K562 (cell line): ENCODE data around the gene GLE1. TPM values are rescaled to one million over a fixed set of nuclear protein-coding genes. Genes with fewer than 3 reads are reported as not detected.
A peak's percentile ranks its signal among the peaks of the same experiment; 100 is the strongest.

ENCODE experiments used
- ATAC-seq: fragments of 200-7000 bp; cut with Tn5 transposase; 3 replicates; pipeline ENCODE4 v1.9.1; 2020; ENCODE audit warnings: moderate library complexity
- BruUV-seq: library from RNA; stranded (reverse); fragments of 400-500 nt; replicated peaks from 2 replicates; lab custom pipeline; 2021; lab: Mats Ljungman, UMichigan
- CTCF ChIA-PET: fragments of 300-600 bp; formaldehyde crosslinking; extraction: SDS; loops from one replicate; lab custom pipeline; 2021; ENCODE audit warnings: low intra/inter-chr PET ratio; lab: Yijun Ruan, JAX
- POLR2A ChIA-PET: fragments of 300-600, 350-650 bp; sonication (Branson Sonifier 250); formaldehyde crosslinking; extraction: SDS; loops from one replicate; lab custom pipeline; 2021; ENCODE audit warnings: antibody characterized with exemption, inconsistent platforms; lab: Yijun Ruan, JAX
- DNase-seq, 4 experiments: peaks; one replicate each; pipeline versions ENCODE4 v3.0.0 to v3.0.0-alpha.2; 2011 to 2018; ENCODE audit warnings: low spot score in 3 of 4, mixed read lengths in 3 of 4; ENCODE audit errors: extremely low read depth in 1 of 4
- FAIRE-seq: peaks from 2 replicates; lab custom pipeline; 2011; peaks lifted over from hg19 to GRCh38; lab: Jason Lieb, UNC
- H2AFZ ChIP-seq: 2 replicates; pipeline ENCODE4 v1.6.0; 2011; ENCODE audit warnings: low read depth, low read length, control low read depth, inconsistent platforms
- H3K27ac ChIP-seq: fragments of 200-600 bp; 3 replicates; pipeline ENCODE4 v1.8.0; 2011; ENCODE audit warnings: low read depth, mild to moderate bottlenecking, control low read depth, inconsistent platforms, low read length, moderate library complexity, mixed read lengths; ENCODE audit errors: extremely low read depth
- H3K27me3 ChIP-seq, 2 experiments: fragments of 300-600 bp in 1 of 2; 2 replicates in 1 of 2; 3 replicates in 1 of 2; pipeline versions ENCODE4 v1.6.0 to v1.8.0; 2011; ENCODE audit warnings: inconsistent platforms in 2 of 2, low read length in 2 of 2, mild to moderate bottlenecking in 1 of 2, mixed read lengths in 1 of 2, moderate library complexity in 1 of 2; ENCODE audit not compliant: control insufficient read depth in 2 of 2, insufficient read depth in 2 of 2
- H3K36me3 ChIP-seq: fragments of 300-600 bp; 3 replicates; pipeline ENCODE4 v1.8.0; 2011; ENCODE audit warnings: mild to moderate bottlenecking, low read length, inconsistent platforms; ENCODE audit not compliant: control insufficient read depth, insufficient read depth
- H3K4me1 ChIP-seq, 2 experiments: fragments of 200-600 bp in 1 of 2; replicated peaks in 1 of 2; 2 replicates in 1 of 2; 3 replicates in 1 of 2; pipeline versions ENCODE4 v1.5.1 to v1.8.0; 2011; ENCODE audit warnings: inconsistent platforms in 2 of 2, low read length in 2 of 2, mild to moderate bottlenecking in 1 of 2, mixed read lengths in 1 of 2, moderate library complexity in 1 of 2; ENCODE audit not compliant: control insufficient read depth in 2 of 2, insufficient read depth in 2 of 2
- H3K4me2 ChIP-seq: 2 replicates; pipeline ENCODE4 v1.6.1; 2011; ENCODE audit warnings: low read length, control low read depth, inconsistent platforms, mixed read lengths; ENCODE audit not compliant: insufficient read depth
- H3K4me3 ChIP-seq: fragments of 200-600 bp; sonication (generic), shearing (Covaris generic); 2 replicates; pipeline ENCODE4 v1.5.1; 2016; ENCODE audit warnings: control low read depth, inconsistent platforms
- H3K79me2 ChIP-seq: fragments of 200-600 bp; 3 replicates; pipeline ENCODE4 v1.8.0; 2011; ENCODE audit warnings: low read length, inconsistent platforms; ENCODE audit not compliant: control insufficient read depth, insufficient read depth
- H3K9ac ChIP-seq, 2 experiments: 2 replicates each; pipeline versions ENCODE4 v1.6.0 to v1.6.1; 2011; ENCODE audit warnings: low read depth in 2 of 2, low read length in 2 of 2, control low read depth in 1 of 2, inconsistent platforms in 1 of 2, mild to moderate bottlenecking in 1 of 2, mixed read lengths in 1 of 2; ENCODE audit not compliant: insufficient read depth in 1 of 2
- H3K9me1 ChIP-seq: one replicate; pipeline ENCODE4 v1.6.0; 2011; ENCODE audit warnings: inconsistent platforms, mild to moderate bottlenecking, low read length, moderate library complexity; ENCODE audit not compliant: control insufficient read depth, insufficient read depth
- H3K9me3 ChIP-seq: replicated peaks from 2 replicates; pipeline ENCODE4 v1.5.1; 2011; ENCODE audit warnings: low read depth, low read length, inconsistent platforms; ENCODE audit not compliant: control insufficient read depth, insufficient read depth
- H4K20me1 ChIP-seq: replicated peaks from 2 replicates; pipeline ENCODE4 v1.6.1; 2011; ENCODE audit warnings: low read length, inconsistent platforms, mixed read lengths; ENCODE audit not compliant: control insufficient read depth, insufficient read depth
- ATF3 ChIP-seq, 2 experiments: fragments of 450-650 bp in 1 of 2; sonication (generic) in 1 of 2; formaldehyde crosslinking in 1 of 2; IDR thresholded peaks in 1 of 2; conservative IDR thresholded peaks in 1 of 2; 2 replicates each; pipeline versions ENCODE4 v1.6.1 to v1.8.1; 2016 to 2023; ENCODE audit warnings: mild to moderate bottlenecking in 2 of 2, moderate library complexity in 2 of 2, inconsistent platforms in 1 of 2, missing genetic modification reagents in 1 of 2
- CHD2 ChIP-seq: IDR thresholded peaks from 2 replicates; pipeline ENCODE4 v1.6.1; 2011; ENCODE audit warnings: low read depth, low read length
- E2F4 ChIP-seq: sonication (generic); formaldehyde crosslinking; IDR thresholded peaks from 2 replicates; pipeline ENCODE4 v1.8.0; 2022; ENCODE audit warnings: mild to moderate bottlenecking, low read depth, missing genetic modification reagents
- E2F6 ChIP-seq, 2 experiments: IDR thresholded peaks; 2 replicates each; pipeline ENCODE4 v1.6.1; 2011; ENCODE audit warnings: borderline replicate concordance in 1 of 2, control low read depth in 1 of 2, low read depth in 1 of 2, low read length in 1 of 2, mild to moderate bottlenecking in 1 of 2, mixed read lengths in 1 of 2, moderate library complexity in 1 of 2; ENCODE audit not compliant: insufficient read depth in 1 of 2, insufficient read length in 1 of 2, poor library complexity in 1 of 2, severe bottlenecking in 1 of 2; ENCODE audit errors: extremely low read depth in 1 of 2
- FOXK2 ChIP-seq, 2 experiments: fragments of 450-650 bp; IDR thresholded peaks in 1 of 2; conservative IDR thresholded peaks in 1 of 2; 2 replicates each; pipeline ENCODE4 v1.6.1; 2016; ENCODE audit warnings: low read depth in 2 of 2, mild to moderate bottlenecking in 1 of 2
- NBN ChIP-seq: fragments of 450-650 bp; IDR thresholded peaks from 2 replicates; pipeline ENCODE4 v1.6.1; 2016; ENCODE audit warnings: low read depth, mild to moderate bottlenecking
- NR2C1 ChIP-seq, 2 experiments: fragments of 450-650 bp; IDR thresholded peaks; 2 replicates each; pipeline ENCODE4 v1.6.1; 2017; ENCODE audit warnings: mild to moderate bottlenecking in 2 of 2, antibody characterized with exemption in 1 of 2, inconsistent platforms in 1 of 2, missing compliant biosample characterization in 1 of 2, missing genetic modification characterization in 1 of 2
- SIN3A ChIP-seq, 2 experiments: fragments of 150-350 bp in 1 of 2; IDR thresholded peaks; 2 replicates each; pipeline ENCODE4 v1.6.1; 2011 to 2016; ENCODE audit warnings: borderline replicate concordance in 2 of 2, low read depth in 2 of 2, low read length in 2 of 2, mild to moderate bottlenecking in 2 of 2, moderate library complexity in 2 of 2; ENCODE audit not compliant: control insufficient read depth in 1 of 2
- STAT5A ChIP-seq: IDR thresholded peaks from 2 replicates; pipeline ENCODE4 v1.6.1; 2012; ENCODE audit warnings: low read length, inconsistent platforms, borderline replicate concordance
- TAF9B ChIP-seq: fragments of 450-650 bp; IDR thresholded peaks from 2 replicates; pipeline ENCODE4 v1.6.1; 2018; ENCODE audit warnings: mild to moderate bottlenecking; ENCODE audit not compliant: partially characterized antibody
- ZNF717 ChIP-seq: fragments of 250-450 bp; sonication (Bioruptor Pico); IDR thresholded peaks from 2 replicates; pipeline ENCODE4 v1.5.0; 2021
- WGBS: fragments of 100-300 bp; shearing (Covaris generic); methylation state at CpG from one replicate; pipeline ENCODE4 v1.1.6; 2016; ENCODE audit warnings: low coverage, mixed read lengths; ENCODE audit not compliant: insufficient coverage; ENCODE audit errors: missing lambda C conversion rate; 5-methylcytosine and 5-hydroxymethylcytosine counted together
- in situ Hi-C: fragments of 300-500 bp; cut with MboI; formaldehyde crosslinking; loops from 4 replicates; pipeline ENCODE4 v1.15.0; 2018; ENCODE audit warnings: inconsistent platforms, mixed read lengths
- intact Hi-C: fragments of 100-400 bp; cut with micrococcal nuclease; formaldehyde crosslinking; loops from 2 replicates; pipeline ENCODE4 v1.14.2; 2022
- polyA plus RNA-seq, 8 experiments: library from polyadenylated mRNA; depleted of rRNA in 4 of 8; stranded (reverse) in 5 of 8; unstranded in 3 of 8; fragments of >200 nt; fragmentation: Nextera tagmentation in 2 of 8; fragmentation: Illumina TruSeq in 1 of 8; extraction: Ambion mirVana in 2 of 8; extraction: Trizol in 1 of 8; gene quantifications; 2 replicates each; pipeline versions ENCODE4 v1.2.1 to v1.2.3, GENCODE V29; 2011 to 2014; ENCODE audit warnings: inconsistent platforms in 1 of 8, missing spikeins in 1 of 8
- total RNA-seq, 7 experiments: library from RNA; depleted of rRNA in 6 of 7; stranded (reverse); fragments of >200 nt in 6 of 7; fragmentation: Illumina TruSeq in 2 of 7; extraction: Trizol in 2 of 7; gene quantifications; 2 replicates each; pipeline versions ENCODE4 v1.2.1 to v1.2.3, GENCODE V29; 2011 to 2021; ENCODE audit warnings: low replicate concordance in 1 of 7

GLE1 gene
- total and polyA plus RNA-seq, 9 of the 15 experiments (the other 6 are each of a cell fraction or from before 2014, with no cell fraction given), result 15.9 to 44.8 (median 37.6) TPM

GRCh38 chr9:128503870-128504269 lies 649 bp upstream of the GLE1 start:
- DNase-seq (peak in 3 of 4 experiments; percentile 33 to 58 (median 54)), FAIRE-seq (peak; percentile 32), ATAC-seq (peak; percentile 72)
- 6% methylated on average over 9 of the region's 11 CpGs for WGBS
- peaks cover 30% of the 10 kb centered on the region for H3K79me2 ChIP-seq
- 0 out of 2 replicates have a peak, but pooled peaks cover 3% of the 10 kb centered on the region for H4K20me1 ChIP-seq
- H2AFZ ChIP-seq, result peak overlapping the region; percentile 98
- H3K27ac ChIP-seq, result peak overlapping the region; percentile 86
- ChIA-PET CTCF (interaction anchor here (0.6 kb wide), 1 partner anchor 93 kb away, joined by 3 read pairs; no protein-coding TSS in a partner anchor), POLR2A (interaction anchor here (0.6 to 0.8 kb wide), 4 partner anchors 9 to 120 kb away, joined by 3 to 4 read pairs (median 4); no protein-coding TSS in a partner anchor)
- intact Hi-C loops (loop anchor here (2.0 to 10.0 kb wide), 3 partner anchors 48 to 111 kb away; partner anchors contain the start of gene SPTAN1), in situ Hi-C loops (no loop called here)
- TSS peak; percentile 94 for BruUV-seq
- peak overlapping the region; percentile 87 to 88 for H3K9ac ChIP-seq
- peaks cover 44% of the 10 kb centered on the region for H3K36me3 ChIP-seq
- H3K4me2 ChIP-seq, result peak overlapping the region; percentile 97
- no peak for TF ChIP-seq E2F4 (CRISPR knock-in tag)
- TF ChIP-seq E2F6 (IDR thresholded peaks at IDR 0.05; ENCODE audit: borderline replicate concordance in 1 of 2, extremely low read depth in 1 of 2, insufficient read depth in 1 of 2, insufficient read length in 1 of 2, low read depth in 1 of 2, low read length in 1 of 2, poor library complexity in 1 of 2, severe bottlenecking in 1 of 2), result peak in 1 of 2 experiments; percentile 45
- no peak for TF ChIP-seq ATF3 (IDR thresholded peaks at IDR 0.05)
- 0 out of 2 replicates have a peak, but pooled peaks have one; percentile 73 for TF ChIP-seq ATF3 (CRISPR knock-in tag; conservative IDR thresholded peaks at IDR 0.05)
- TF ChIP-seq CHD2, result peak; percentile 92
- TF ChIP-seq STAT5A, result no peak
- TF ChIP-seq ZNF717 (CRISPR knock-in tag), result 0 out of 2 replicates have a peak, but pooled peaks have one; percentile 10
- TF ChIP-seq NBN, result 0 out of 2 replicates have a peak, but pooled peaks have one; percentile 17
- no peak for TF ChIP-seq FOXK2 (conservative IDR thresholded peaks at IDR 0.05 in 1 of 2, IDR thresholded peaks at IDR 0.05 in 1 of 2; ENCODE audit: low read depth in 2 of 2)
- TF ChIP-seq TAF9B, result no peak
- TF ChIP-seq NR2C1 (IDR thresholded peaks at IDR 0.05), result no peak
- TF ChIP-seq NR2C1 (tag; IDR thresholded peaks at IDR 0.05), result 0 out of 2 replicates have a peak, but pooled peaks have one; percentile 10
- TF ChIP-seq SIN3A (IDR thresholded peaks at IDR 0.05; ENCODE audit: borderline replicate concordance in 2 of 2, control insufficient read depth in 1 of 2, low read depth in 2 of 2, low read length in 2 of 2), result 0 out of 4 replicates have a peak, but pooled peaks of 1 of the 2 experiments have one; percentile 40
- H3K9me1 ChIP-seq, result no peaks in the 10 kb centered on the region
- no peaks in the 10 kb centered on the region for H3K9me3 ChIP-seq
- peak overlapping the region; percentile 69 for H3K4me3 ChIP-seq
- H3K4me1 ChIP-seq, result peaks cover 6 to 11% of the 10 kb centered on the region in 2 experiments; a peak in 4 of 5 replicates
- no peaks in the 10 kb centered on the region for H3K27me3 ChIP-seq
